Tibial nerve (tissue), 4 donors: ENCODE measurements around the gene SH3BP4. TPM values are rescaled to one million over a fixed set of nuclear protein-coding genes. Genes with fewer than 3 reads are reported as not detected.

Experiments used
- DNase-seq, 2 donors: peaks; one replicate each; pipeline ENCODE4 v3.0.0-alpha.2; 2019; ENCODE audit warnings: low spot score in 2 of 2
- H3K27ac ChIP-seq, 4 donors: fragments of 200-600 bp; sonication (generic) in 3 of 4; one replicate each; pipeline ENCODE4 v1.5.1; 2017 to 2019; ENCODE audit warnings: mild to moderate bottlenecking in 1 of 4
- H3K27me3 ChIP-seq, 2 donors: fragments of 200-600 bp; sonication (generic) in 1 of 2; one replicate each; pipeline versions ENCODE4 v1.5.1 to v1.6.0; 2017 to 2019
- H3K36me3 ChIP-seq, 3 donors: fragments of 200-600 bp; sonication (generic); one replicate each; pipeline ENCODE4 v1.5.1; 2018 to 2019
- H3K4me1 ChIP-seq, 4 donors: fragments of 200-600 bp; sonication (generic) in 3 of 4; one replicate each; pipeline ENCODE4 v1.5.1; 2017 to 2019
- H3K4me3 ChIP-seq, 4 donors: fragments of 200-600 bp; sonication (generic) in 3 of 4; one replicate each; pipeline ENCODE4 v1.5.1; 2017 to 2019; ENCODE audit warnings: mild to moderate bottlenecking in 1 of 4, moderate library complexity in 1 of 4
- H3K9me3 ChIP-seq, 4 donors: fragments of 200-600 bp; sonication (generic) in 3 of 4; one replicate each; pipeline ENCODE4 v1.5.1; 2017 to 2019
- EP300 ChIP-seq, 2 donors: sonication (generic); formaldehyde crosslinking; IDR thresholded peaks; one replicate each; pipeline ENCODE4 v1.6.1; 2017; ENCODE audit warnings: antibody characterized with exemption in 2 of 2, mild to moderate bottlenecking in 1 of 2
- POLR2A ChIP-seq, 2 donors: fragments of 450-650 bp; IDR thresholded peaks; one replicate each; pipeline ENCODE4 v1.6.1; 2017; ENCODE audit warnings: antibody characterized with exemption in 2 of 2, mild to moderate bottlenecking in 2 of 2, moderate library complexity in 2 of 2
- WGBS, 2 donors: methylation state at CpG; one replicate each; pipeline ENCODE4 v1.1.5; 2018; 5-methylcytosine and 5-hydroxymethylcytosine counted together
- total RNA-seq, 4 donors: library from RNA; depleted of rRNA; stranded (reverse); fragments of >200 nt; gene quantifications; one replicate each; pipeline ENCODE4 v1.1.0, GENCODE V29; 2016
- TF ChIP-seq, protein P1 (sequence below), 5 experiments: fragments of 200-600 bp in 3 of 5; fragments of 450-650 bp in 2 of 5; sonication (generic) in 3 of 5; IDR thresholded peaks; one replicate each; pipeline ENCODE4 v1.5.1; 2016 to 2019; ENCODE audit warnings: antibody characterized with exemption in 5 of 5, mild to moderate bottlenecking in 3 of 5, moderate library complexity in 2 of 5

Gene SH3BP4
- total RNA-seq, 4 donors from 2014 or later, result 19.2 to 31.8 (median 24.3) TPM

DNA sequence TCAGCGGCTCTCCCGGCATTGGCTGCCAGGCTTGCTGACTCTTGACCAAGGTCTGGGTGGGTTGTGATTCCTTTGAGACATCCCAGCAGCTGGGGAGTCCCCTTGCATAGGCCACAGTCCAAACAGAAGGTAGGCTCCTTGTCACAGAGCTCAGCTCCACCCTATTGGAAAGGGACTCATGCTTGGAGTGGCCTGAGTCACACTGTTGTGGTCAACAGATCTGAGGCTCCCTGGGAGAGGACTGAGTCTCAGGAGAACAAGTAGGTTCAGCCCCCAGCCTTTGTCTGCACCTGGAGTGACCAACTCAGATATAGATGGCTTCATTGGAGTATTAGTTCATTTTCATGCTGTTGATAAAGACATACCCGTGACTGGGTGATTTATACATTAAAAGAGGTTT is 32.1 kb upstream of the SH3BP4 start:
- TF ChIP-seq POLR2A (IDR thresholded peaks at IDR 0.05) (no peak), EP300 (IDR thresholded peaks at IDR 0.05) (no peak)
- TF ChIP-seq, protein P1, sequence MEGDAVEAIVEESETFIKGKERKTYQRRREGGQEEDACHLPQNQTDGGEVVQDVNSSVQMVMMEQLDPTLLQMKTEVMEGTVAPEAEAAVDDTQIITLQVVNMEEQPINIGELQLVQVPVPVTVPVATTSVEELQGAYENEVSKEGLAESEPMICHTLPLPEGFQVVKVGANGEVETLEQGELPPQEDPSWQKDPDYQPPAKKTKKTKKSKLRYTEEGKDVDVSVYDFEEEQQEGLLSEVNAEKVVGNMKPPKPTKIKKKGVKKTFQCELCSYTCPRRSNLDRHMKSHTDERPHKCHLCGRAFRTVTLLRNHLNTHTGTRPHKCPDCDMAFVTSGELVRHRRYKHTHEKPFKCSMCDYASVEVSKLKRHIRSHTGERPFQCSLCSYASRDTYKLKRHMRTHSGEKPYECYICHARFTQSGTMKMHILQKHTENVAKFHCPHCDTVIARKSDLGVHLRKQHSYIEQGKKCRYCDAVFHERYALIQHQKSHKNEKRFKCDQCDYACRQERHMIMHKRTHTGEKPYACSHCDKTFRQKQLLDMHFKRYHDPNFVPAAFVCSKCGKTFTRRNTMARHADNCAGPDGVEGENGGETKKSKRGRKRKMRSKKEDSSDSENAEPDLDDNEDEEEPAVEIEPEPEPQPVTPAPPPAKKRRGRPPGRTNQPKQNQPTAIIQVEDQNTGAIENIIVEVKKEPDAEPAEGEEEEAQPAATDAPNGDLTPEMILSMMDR (IDR thresholded peaks at IDR 0.05), result no peak
- Histone ChIP-seq H3K9me3 (peaks cover 0 to 6% (median 0%) of the 10 kb centered on the region in 4 donors), H3K27me3 (no peaks in the 10 kb centered on the region), H3K27ac (no peak overlapping the region), H3K4me1 (no peaks in the 10 kb centered on the region), H3K4me3 (no peak overlapping the region), H3K36me3 (no peaks in the 10 kb centered on the region)
- DNase-seq, result no peak
- 81 to 82% methylated on average over 3 of the region's 3 CpGs for WGBS, 2 donors

DNA sequence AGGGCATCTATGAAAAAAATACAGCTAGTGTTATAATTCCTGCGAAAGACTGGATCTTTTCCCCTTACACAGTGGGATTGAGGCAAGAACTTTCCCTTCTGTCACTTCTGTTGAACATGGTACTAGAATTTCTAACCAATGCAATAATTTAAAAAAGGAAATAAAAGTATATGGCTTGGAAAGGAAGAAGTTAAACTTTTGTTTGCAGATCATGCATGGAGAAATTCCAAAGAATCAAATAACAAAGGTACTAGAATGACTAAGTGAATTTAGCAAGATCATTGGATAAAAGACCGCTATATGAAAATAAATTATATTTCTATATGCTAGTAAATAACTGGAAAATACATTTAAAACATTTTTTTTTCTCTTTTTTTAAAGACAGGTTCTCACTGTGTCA is 31.0 kb upstream of the SH3BP4 start:
- Histone ChIP-seq H3K9me3 (peaks cover 0 to 16% (median 0%) of the 10 kb centered on the region in 4 donors), H3K27ac (no peak overlapping the region), H3K27me3 (no peaks in the 10 kb centered on the region), H3K36me3 (no peaks in the 10 kb centered on the region), H3K4me3 (no peak overlapping the region), H3K4me1 (no peaks in the 10 kb centered on the region)
- DNase-seq, result no peak
- WGBS, 2 donors, result 86 to 87% methylated on average over 2 of the region's 2 CpGs
- TF ChIP-seq, protein P1 (IDR thresholded peaks at IDR 0.05), result no peak

DNA sequence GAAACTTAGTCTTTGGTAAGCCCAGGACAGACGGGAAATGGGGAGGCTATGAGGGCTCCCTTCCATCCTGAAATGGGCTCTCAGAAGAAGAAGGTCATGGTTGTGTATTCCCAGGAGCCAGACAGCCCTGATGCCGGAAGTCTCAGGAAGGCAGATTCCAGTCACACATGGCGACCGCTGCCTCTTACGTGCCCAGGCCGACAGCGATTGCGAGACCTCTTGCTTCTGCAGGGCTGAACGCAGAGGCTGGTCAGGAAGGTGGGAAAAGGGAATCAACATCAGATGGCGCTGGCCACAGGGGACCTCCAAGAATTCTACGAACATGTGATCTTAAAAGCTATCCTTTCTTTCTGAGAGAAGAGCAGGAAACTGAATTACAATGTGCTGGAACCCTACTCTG is 22.8 kb upstream of the SH3BP4 start:
- H3K4me1 ChIP-seq, result no peaks in the 10 kb centered on the region
- 91 to 93% methylated on average over 11 of the region's 11 CpGs for WGBS, 2 donors
- TF ChIP-seq EP300 (IDR thresholded peaks at IDR 0.05) (no peak), POLR2A (IDR thresholded peaks at IDR 0.05) (no peak)
- TF ChIP-seq, protein P1 (IDR thresholded peaks at IDR 0.05), result no peak
- H3K36me3 ChIP-seq, result no peaks in the 10 kb centered on the region
- H3K9me3 ChIP-seq, result peaks cover 0 to 16% (median 0%) of the 10 kb centered on the region in 4 donors
- no peak overlapping the region for H3K27ac ChIP-seq
- H3K4me3 ChIP-seq, result no peak overlapping the region
- no peak for DNase-seq
- H3K27me3 ChIP-seq, result no peaks in the 10 kb centered on the region

DNA sequence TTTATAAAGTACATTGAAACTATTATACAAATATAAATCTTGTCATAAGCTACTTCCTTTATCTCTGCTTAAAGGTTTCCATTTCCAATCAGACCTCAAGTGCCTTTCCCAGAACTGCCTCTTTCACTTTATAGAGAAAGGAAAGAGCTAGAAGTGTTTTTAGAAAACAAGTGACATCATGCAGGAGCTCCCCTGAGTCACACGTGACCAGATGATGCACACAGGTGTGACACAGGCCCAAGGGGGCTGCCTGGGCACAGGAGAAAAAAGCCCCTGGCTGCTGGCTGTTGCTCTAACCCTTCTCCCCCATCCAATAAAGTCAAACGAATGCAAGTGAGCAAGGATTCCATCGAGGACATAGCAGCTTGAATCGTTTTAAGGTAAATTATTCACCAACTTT is 21.4 kb upstream of the SH3BP4 start:
- 80 to 81% methylated on average over 4 of the region's 4 CpGs for WGBS, 2 donors
- TF ChIP-seq, protein P1 (IDR thresholded peaks at IDR 0.05), result no peak
- TF ChIP-seq POLR2A (IDR thresholded peaks at IDR 0.05) (no peak), EP300 (IDR thresholded peaks at IDR 0.05) (no peak)
- Histone ChIP-seq H3K4me3 (no peak overlapping the region), H3K9me3 (peaks cover 0 to 3% (median 0%) of the 10 kb centered on the region in 4 donors), H3K27ac (no peak overlapping the region), H3K36me3 (no peaks in the 10 kb centered on the region), H3K27me3 (no peaks in the 10 kb centered on the region), H3K4me1 (no peaks in the 10 kb centered on the region)
- DNase-seq, result no peak

DNA sequence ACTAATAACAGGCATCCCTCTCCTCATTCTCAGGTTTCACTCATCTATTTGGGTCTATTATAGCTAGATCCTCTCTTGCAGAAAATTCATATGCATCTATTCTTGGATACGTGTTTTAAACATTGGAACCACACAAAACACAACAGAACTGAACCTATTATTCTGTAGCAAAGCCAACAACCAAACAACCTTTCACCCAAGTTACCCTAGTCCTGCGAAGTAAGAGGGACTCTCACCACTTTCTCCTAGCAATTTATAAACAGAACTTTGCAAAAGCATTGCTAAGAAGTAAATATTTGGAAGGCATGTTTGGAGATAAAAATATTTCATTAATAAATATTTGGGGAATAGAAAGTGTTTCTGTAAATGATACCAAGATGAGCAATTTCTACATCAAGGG is 20.4 kb upstream of the SH3BP4 start:
- 52 to 53% methylated on average over 2 of the region's 2 CpGs for WGBS, 2 donors

More for the DNA sequence above, 20.4 kb upstream of the SH3BP4 start:
- no peaks in the 10 kb centered on the region for H3K9me3 ChIP-seq
- DNase-seq, result no peak
- TF ChIP-seq EP300 (IDR thresholded peaks at IDR 0.05) (no peak), POLR2A (IDR thresholded peaks at IDR 0.05) (no peak)
- TF ChIP-seq, protein P1 (IDR thresholded peaks at IDR 0.05), result no peak
- no peaks in the 10 kb centered on the region for H3K27me3 ChIP-seq
- H3K36me3 ChIP-seq, result no peaks in the 10 kb centered on the region
- no peak overlapping the region for H3K4me3 ChIP-seq
- no peaks in the 10 kb centered on the region for H3K4me1 ChIP-seq
- no peak overlapping the region for H3K27ac ChIP-seq
